NCI-H1048 (cell line): ENCODE data around the gene MFN1.

Experiments used
- DNase-seq: peaks from one replicate; lab custom pipeline; 2025; lab: John Stamatoyannopoulos, UW

Gene MFN1

DNA sequence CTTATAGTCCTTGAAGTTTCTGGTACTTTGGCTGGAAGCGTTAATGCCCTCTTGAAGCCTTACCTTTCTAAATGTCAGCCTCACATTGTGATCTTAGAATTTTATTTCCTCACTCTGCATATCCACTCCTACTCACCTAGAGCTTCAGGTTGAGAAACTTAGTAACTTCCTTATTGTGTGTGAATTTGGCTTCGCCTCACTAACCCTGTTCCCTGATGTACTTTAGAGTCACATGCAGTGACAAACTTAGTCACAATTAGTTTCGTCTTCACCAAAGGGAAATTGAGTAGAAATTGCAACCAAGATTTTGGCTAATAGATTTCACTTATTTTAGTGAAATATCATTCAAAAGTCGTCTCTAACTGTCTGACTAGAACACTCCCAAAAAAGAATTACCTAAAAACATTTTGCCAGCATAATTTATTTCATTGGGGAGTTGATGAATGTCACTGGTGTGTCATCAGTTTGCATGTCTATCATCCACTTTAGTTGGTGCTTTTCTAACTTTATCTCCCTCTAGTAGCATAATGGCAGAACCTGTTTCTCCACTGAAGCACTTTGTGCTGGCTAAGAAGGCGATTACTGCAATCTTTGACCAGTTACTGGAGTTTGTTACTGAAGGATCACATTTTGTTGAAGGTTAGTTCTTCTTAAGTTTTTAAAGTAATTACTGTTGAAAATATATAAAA lies 960 bp downstream of the MFN1 start:
- DNase-seq, result no peak

DNA sequence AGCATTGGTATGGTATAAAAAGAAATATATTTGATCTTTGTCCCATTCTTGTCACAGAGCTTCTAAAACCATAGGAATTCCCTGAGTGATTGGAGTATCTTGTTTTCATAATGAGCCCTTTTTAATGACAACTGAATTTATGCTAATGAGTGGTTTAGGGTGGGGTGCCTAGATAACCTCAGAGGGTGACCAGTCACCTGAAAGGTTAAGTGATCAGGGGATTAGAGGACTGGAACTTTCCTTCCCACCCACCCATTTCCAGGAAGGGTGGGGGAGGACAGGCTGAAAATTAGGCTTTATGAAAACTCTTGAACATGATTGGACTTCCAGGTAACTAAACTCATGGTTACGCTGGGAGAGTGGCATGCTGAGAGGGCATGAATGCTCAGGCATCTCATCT lies 8.5 kb downstream of the MFN1 start:
- DNase-seq, result no peak

GRCh38 chr3:179363332-179363731 lies 15.8 kb downstream of the MFN1 start:
- DNase-seq, result no peak

DNA sequence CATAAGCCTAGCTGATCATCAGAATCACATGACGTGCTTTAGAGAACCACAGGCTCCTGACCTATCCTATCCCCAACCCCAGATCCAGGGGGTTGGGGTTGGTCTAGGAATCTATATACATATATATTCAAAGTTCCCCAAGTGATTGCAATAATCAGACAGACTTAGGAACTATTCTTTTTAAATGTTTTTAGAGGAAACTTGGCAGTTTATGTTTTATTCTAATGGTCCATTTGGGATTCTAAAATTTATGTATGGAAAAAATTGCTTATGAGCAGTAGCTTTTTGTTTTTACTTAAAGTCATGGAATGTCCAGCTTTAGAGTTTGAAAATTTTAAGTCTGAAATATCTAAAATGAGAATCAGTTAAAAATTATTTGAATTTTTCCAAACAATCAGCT lies 22.1 kb downstream of the MFN1 start:
- no peak for DNase-seq

DNA sequence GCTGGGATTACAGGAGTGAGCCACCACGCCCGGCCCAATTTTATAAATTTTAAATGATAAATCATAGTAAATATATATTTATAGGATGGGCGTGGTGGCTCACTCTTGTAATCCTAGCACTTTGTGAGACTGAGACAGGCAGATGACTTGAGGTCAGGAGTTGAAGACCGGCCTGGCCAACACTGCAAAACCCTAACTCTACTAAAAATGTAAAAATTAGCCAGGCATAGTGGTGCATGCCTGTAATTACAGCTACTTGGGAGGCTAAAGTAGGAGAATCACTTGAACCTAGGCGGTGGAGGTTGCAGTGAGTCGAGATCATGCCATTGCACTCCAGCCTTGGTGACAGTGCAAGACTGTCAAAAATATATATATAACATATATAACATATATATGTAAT lies 26.4 kb downstream of the MFN1 start:
- no peak for DNase-seq

GRCh38 chr3:179375091-179375999 lies 27.8 kb downstream of the MFN1 start:
- DNase-seq, result no peak

DNA sequence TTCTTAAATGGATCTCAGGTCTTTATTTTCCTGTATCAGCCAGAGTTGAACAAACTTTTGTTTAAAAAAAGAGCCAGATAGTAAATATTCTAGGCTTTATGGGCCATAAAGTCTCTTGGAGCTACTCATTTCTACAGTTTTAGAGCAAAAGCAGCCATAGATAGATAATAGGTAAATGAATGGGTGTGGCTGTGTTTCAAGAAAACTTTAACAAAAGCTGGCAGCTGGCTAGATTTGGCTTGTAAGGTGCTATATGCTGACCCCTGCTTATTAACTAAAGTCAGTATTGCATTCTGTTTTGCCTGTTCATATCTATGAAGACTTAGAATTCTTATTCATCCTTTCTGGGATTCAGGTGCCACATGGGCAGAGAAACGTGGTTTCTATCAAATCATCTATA lies 29.0 kb downstream of the MFN1 start:
- no peak for DNase-seq

- no peak for DNase-seq
Measured at GRCh38 chr3:179391906-179392305, 44.4 kb downstream of the MFN1 start.

GRCh38 chr3:179398574-179399231 lies 51.2 kb downstream of the MFN1 start:
- no peak for DNase-seq

DNA sequence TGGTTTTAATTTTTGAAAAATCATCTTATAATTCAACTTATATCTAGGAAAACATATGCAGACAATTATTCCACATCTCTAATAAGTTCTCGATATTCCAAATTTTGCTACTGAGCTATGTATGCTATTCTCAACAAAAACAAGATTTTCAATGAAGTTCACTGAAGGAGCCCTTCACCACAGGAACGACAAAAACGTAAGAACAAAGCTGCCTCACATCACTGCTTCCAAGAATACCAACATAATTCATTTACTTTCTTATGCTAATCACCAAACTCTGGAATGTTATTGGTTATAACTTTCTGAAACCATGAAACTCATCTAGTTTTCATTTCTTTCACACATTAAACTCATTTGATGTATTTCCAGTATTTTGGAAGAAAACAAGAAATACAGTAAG lies 54.1 kb downstream of the MFN1 start:
- no peak for DNase-seq

DNA sequence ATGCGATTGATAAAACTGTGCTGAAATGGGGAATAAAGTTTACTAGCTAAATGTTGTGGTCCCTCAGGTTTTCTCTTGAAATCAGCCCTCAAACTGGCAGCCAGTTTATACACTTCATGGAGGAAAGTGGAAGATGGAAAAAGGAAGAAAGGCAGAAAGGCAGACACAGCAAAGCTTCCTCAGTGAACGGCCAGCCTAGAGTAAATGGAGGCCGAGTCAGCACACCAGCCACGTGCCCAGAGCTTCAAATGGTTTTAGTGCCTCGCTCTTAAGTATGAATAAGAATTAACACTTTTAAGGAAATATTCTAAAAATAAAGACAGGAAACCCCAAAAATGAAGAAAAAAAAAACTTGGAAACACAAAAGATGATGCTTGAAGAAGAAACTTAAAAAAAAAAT lies 55.5 kb downstream of the MFN1 start:
- no peak for DNase-seq

GRCh38 chr3:179404307-179404706 lies 56.8 kb downstream of the MFN1 start:
- no peak for DNase-seq

DNA sequence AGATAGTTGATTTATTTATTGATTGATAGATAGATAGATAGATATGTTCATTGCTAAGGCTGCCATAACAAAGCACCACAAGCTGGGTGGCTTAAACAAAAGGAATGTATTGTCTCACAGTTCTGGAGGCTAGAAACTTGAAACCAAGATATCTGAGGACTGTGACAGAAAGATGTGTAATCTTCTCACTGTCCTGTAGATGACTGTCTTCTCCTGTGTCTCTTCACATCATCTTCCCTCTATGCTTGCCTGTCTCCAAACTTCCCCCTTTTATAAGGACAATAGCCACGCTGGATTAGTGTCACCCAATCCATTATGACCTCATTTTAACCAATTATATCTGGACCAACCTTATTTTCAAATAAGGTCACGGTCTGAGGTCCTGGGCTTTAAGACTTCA lies 62.8 kb downstream of the MFN1 start:
- DNase-seq, result no peak

GRCh38 chr3:179410999-179411398 lies 63.5 kb downstream of the MFN1 start:
- no peak for DNase-seq

- no peak for DNase-seq
Measured at GRCh38 chr3:179414804-179415203, 67.3 kb downstream of the MFN1 start.

DNA sequence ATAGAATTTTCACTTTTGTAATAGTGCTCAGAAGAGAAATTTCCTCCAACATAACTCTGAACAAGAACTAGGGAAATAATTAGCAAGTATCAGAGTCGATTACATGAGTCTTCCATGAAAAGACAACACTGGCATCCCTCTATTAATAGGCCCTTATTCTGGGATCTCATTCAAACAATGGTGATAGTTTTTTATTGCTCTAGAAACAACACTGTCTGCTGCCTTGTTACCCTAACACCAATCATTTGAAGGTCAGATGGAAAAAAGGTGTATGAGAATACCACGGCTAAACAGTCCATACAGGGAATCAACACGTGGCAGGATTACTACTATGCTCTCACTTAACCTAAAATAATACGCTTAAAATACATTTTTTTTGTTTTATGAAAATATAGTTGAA lies 67.9 kb downstream of the MFN1 start:
- no peak for DNase-seq

DNA sequence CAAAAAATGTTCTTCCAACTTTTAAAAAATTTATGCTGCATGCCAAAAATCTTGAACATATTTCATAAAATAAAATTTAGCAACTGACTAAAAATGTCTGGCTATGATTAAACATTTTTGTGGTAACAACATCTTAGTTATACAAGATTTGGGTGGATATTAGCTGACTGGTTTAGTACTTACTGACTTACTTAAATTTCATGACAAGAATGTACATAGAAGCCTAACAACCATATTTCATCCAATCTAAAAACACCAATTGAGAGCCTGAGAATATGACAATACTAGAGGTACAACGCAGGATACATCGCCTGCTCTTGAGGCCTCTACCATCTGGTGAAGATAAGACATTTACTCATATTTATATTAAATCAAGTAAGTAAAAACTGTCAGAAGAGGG lies 69.2 kb downstream of the MFN1 start:
- DNase-seq, result no peak

DNA sequence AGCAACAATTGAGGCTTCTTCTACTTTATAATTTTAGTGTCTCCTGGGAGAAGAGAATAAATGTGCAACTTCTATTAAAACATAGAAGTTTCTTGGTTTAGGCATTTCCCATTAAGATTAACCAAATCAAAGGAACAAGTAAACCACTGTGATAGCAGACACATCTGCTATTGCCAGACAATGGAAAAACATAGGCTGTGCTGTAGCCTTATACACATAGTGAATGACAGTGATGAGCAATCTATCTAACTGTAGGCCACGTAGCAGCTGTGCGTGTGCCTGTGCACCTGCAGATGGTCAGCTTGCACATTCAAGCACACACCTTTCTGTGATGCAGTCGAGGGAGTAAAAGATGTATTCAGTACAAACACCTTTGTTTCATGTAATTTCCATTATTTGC lies 71.1 kb downstream of the MFN1 start:
- DNase-seq, result no peak

DNA sequence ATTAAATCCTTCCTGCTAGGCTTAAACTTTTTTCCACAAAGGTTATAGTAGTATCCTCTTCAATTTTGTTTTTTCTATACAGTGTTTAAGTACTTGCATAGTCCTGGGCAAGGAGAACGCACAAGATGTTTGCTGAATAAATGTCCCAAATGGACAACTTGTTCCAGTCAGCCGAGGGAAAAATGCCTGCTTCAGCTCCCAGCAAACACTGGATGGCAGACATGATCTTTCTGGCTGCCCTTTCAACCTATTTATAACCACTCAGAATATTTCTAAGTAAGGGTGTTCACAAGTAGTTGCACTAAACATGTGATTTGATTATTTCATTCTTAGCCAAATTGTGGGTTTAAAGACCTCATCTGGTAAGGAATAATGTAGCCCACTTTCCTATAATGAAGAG lies 74.0 kb downstream of the MFN1 start:
- DNase-seq, result no peak

DNA sequence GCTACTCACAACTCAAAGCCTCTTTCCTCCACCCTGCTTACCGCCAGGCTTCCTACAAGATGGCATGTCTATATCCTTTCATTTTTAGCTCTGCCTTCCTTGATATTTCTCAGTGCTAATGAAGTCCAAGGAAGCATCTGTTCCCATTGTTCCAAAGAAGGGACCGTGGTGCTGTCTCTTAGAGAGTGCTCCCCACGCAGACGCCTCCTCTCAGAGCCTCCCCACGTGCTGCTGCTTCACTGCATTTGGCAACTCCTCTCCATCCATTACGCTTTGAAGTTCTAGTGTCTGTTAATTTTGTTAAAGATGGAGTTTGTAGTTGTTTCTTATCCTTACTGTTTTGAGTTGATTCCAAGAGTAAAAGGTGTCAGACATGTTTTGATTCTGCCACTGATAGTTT lies 77.6 kb downstream of the MFN1 start:
- DNase-seq, result no peak

- no peak for DNase-seq
Measured at GRCh38 chr3:179428876-179429548, 81.5 kb downstream of the MFN1 start.

DNA sequence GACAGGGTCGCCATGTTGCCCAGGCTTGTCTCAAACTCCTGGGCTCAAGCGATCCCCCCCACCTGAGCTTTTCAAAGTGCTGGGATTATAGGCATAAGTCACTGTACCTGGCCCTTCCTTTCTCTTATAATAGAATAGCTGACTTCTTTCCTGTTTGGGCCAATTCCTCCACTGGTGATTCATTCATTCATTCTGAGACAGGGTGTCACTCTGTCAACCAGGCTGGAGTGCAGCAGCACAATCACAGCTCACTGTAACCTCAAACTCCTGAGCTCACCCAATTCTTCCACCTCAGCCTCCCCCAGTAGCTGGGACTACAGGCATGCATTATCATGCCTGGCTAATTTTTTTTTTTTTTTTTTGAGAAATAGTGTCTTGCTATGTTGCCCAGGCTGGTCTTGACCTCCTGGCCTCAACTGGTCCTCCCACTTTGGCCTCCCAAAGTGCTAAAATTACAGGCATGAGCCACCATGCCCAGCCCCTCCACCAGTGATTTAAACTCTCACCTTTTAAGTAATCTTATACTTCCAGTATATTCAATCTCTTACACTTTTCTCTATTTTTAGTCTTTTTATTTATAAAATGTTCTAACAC lies 82.9 kb downstream of the MFN1 start:
- no peak for DNase-seq
